Body of pancreas (tissue), 4 donors: ENCODE measurements around the gene RAD51D. TPM values are rescaled to one million over a fixed set of nuclear protein-coding genes. Genes with fewer than 3 reads are reported as not detected.

Experiments used
- ATAC-seq: fragments of 150-250 bp; one replicate; pipeline ENCODE4 v1.9.1; 2016
- DNase-seq, 4 donors: peaks; one replicate each; pipeline ENCODE4 v3.0.0-alpha.2; 2019
- H3K27ac ChIP-seq, 4 donors: fragments of 200-600 bp; sonication (generic); 1 replicate in 3 of 4; 2 replicates in 1 of 4; pipeline versions ENCODE4 v1.5.1 to v1.6.1; 2016 to 2019; ENCODE audit warnings: mild to moderate bottlenecking in 1 of 4, mixed read lengths in 1 of 4, moderate library complexity in 1 of 4
- H3K27me3 ChIP-seq, 2 donors: fragments of 200-600 bp; sonication (generic); one replicate each; pipeline ENCODE4 v1.6.0; 2016; ENCODE audit warnings: mild to moderate bottlenecking in 1 of 2
- H3K36me3 ChIP-seq, 2 donors: fragments of 200-600 bp; sonication (generic); replicated peaks in 1 of 2; 2 replicates each; pipeline ENCODE4 v1.5.1; 2016; ENCODE audit warnings: low read depth in 2 of 2; ENCODE audit not compliant: insufficient read depth in 1 of 2
- H3K4me1 ChIP-seq: fragments of 200-600 bp; sonication (generic); one replicate; pipeline ENCODE4 v1.6.0; 2016
- H3K4me3 ChIP-seq, 2 donors: fragments of 200-600 bp; sonication (generic); 1 replicate in 1 of 2; 2 replicates in 1 of 2; pipeline ENCODE4 v1.5.1; 2016 to 2019
- H3K9me3 ChIP-seq, 3 donors: fragments of 200-600 bp; sonication (generic); 1 replicate in 2 of 3; 2 replicates in 1 of 3; pipeline ENCODE4 v1.5.1; 2016
- CTCF ChIP-seq, 7 experiments: fragments of 450-650 bp in 4 of 7; fragments of 200-600 bp in 3 of 7; sonication (generic) in 3 of 7; IDR thresholded peaks; one replicate each; pipeline ENCODE4 v1.5.1; 2016 to 2019; ENCODE audit warnings: antibody characterized with exemption in 7 of 7
- POLR2A ChIP-seq, 3 donors: fragments of 450-650 bp; IDR thresholded peaks; one replicate each; pipeline ENCODE4 v1.6.1; 2016; ENCODE audit warnings: antibody characterized with exemption in 3 of 3, mild to moderate bottlenecking in 2 of 3
- WGBS, 2 donors: methylation state at CpG; one replicate each; pipeline ENCODE4 v1.1.5; 2017; 5-methylcytosine and 5-hydroxymethylcytosine counted together
- intact Hi-C: fragments of 100-400 bp; cut with DNase I; formaldehyde crosslinking; loops from one replicate; pipeline ENCODE4 v1.15.1; 2023
- total RNA-seq, 2 donors: library from RNA; depleted of rRNA; stranded (reverse); fragments of >200 nt; gene quantifications; one replicate each; pipeline ENCODE4 v1.1.0, GENCODE V29; 2016

The RAD51D gene
- total RNA-seq, 2 donors from 2014 or later: 3.4 to 16.2 TPM

GRCh38 chr17:35081638-35082037, 38.0 kb downstream of the RAD51D start:
- Histone ChIP-seq H3K4me3 (no peak overlapping the region), H3K27ac (peak overlapping the region in 1 of 4 donors; percentile 58), H3K4me1 (peaks cover 18% of the 10 kb centered on the region), H3K36me3 (no peaks in the 10 kb centered on the region), H3K27me3 (no peaks in the 10 kb centered on the region), H3K9me3 (no peaks in the 10 kb centered on the region)
- WGBS, 2 donors: 78 to 89% methylated on average over 1 of the region's 1 CpG
- intact Hi-C loops: no loop called here
- DNase-seq (no peak), ATAC-seq (no peak)
- no peak for TF ChIP-seq POLR2A (IDR thresholded peaks at IDR 0.05)

GRCh38 chr17:35080536-35080935, 39.1 kb downstream of the RAD51D start:
- ATAC-seq (no peak), DNase-seq (no peak)
- H3K4me1 ChIP-seq: peaks cover 21% of the 10 kb centered on the region
- no peaks in the 10 kb centered on the region for H3K36me3 ChIP-seq
- WGBS, 2 donors: 66 to 73% methylated on average over 1 of the region's 1 CpG
- TF ChIP-seq POLR2A (IDR thresholded peaks at IDR 0.05) (no peak), CTCF (IDR thresholded peaks at IDR 0.05) (no peak)
- H3K9me3 ChIP-seq: no peaks in the 10 kb centered on the region
- intact Hi-C loops: no loop called here
- no peaks in the 10 kb centered on the region for H3K27me3 ChIP-seq
- no peak overlapping the region for H3K4me3 ChIP-seq
- no peak overlapping the region for H3K27ac ChIP-seq

GRCh38 chr17:35079547-35080423, 39.9 kb downstream of the RAD51D start:
- Histone ChIP-seq H3K27me3 (no peaks in the 10 kb centered on the region), H3K27ac (no peak overlapping the region), H3K9me3 (peaks cover 0 to 2% (median 0%) of the 10 kb centered on the region in 3 donors), H3K4me3 (no peak overlapping the region), H3K36me3 (no peaks in the 10 kb centered on the region), H3K4me1 (peaks cover 29% of the 10 kb centered on the region)
- no peak for TF ChIP-seq CTCF (IDR thresholded peaks at IDR 0.05)
- no peak for TF ChIP-seq POLR2A (IDR thresholded peaks at IDR 0.05)
- WGBS, 2 donors: 90 to 100% methylated on average over 1 of the region's 1 CpG
- ATAC-seq: no peak
- DNase-seq: no peak
- intact Hi-C loops: no loop called here

- peaks cover 35% of the 10 kb centered on the region for H3K4me1 ChIP-seq
- DNase-seq (no peak), ATAC-seq (no peak)
- H3K9me3 ChIP-seq: peaks cover 0 to 2% (median 0%) of the 10 kb centered on the region in 3 donors
- TF ChIP-seq CTCF (IDR thresholded peaks at IDR 0.05) (no peak), POLR2A (IDR thresholded peaks at IDR 0.05) (no peak)
- WGBS, 2 donors: 75 to 84% methylated on average over 1 of the region's 1 CpG
- intact Hi-C loops: no loop called here
- no peak overlapping the region for H3K4me3 ChIP-seq
- H3K27me3 ChIP-seq: no peaks in the 10 kb centered on the region
- no peaks in the 10 kb centered on the region for H3K36me3 ChIP-seq
- no peak overlapping the region for H3K27ac ChIP-seq
Observed at GRCh38 chr17:35076874-35077273, 42.8 kb downstream of the RAD51D start.

GRCh38 chr17:35074711-35075707, 44.7 kb downstream of the RAD51D start:
- DNase-seq (no peak), ATAC-seq (peak; percentile 71)
- no peak overlapping the region for H3K4me3 ChIP-seq
- intact Hi-C loops: no loop called here
- WGBS, 2 donors: 9 to 13% methylated on average over 2 of the region's 2 CpGs
- no peaks in the 10 kb centered on the region for H3K27me3 ChIP-seq
- H3K9me3 ChIP-seq: peaks cover 0 to 2% (median 0%) of the 10 kb centered on the region in 3 donors
- no peak for TF ChIP-seq POLR2A (IDR thresholded peaks at IDR 0.05)
- peak in 1 of 7 experiments; percentile 5 for TF ChIP-seq CTCF (IDR thresholded peaks at IDR 0.05)
- peaks cover 38% of the 10 kb centered on the region for H3K4me1 ChIP-seq
- no peaks in the 10 kb centered on the region for H3K36me3 ChIP-seq
- H3K27ac ChIP-seq: peak overlapping the region; percentile 41 to 69 (median 56)
